Upper lobe of left lung (tissue), 6 donors: Measurements from ENCODE around the gene PAAF1. TPM values are rescaled to one million over a fixed set of nuclear protein-coding genes. Genes with fewer than 3 reads are reported as not detected.

ENCODE experiments used
- ATAC-seq, 2 donors: fragments of 200-7000 bp; cut with Tn5 transposase; one replicate each; pipeline ENCODE4 v1.9.1; 2022; ENCODE audit warnings: mild to moderate bottlenecking in 2 of 2, moderate library complexity in 2 of 2; ENCODE audit not compliant: low FRiP score in 2 of 2
- DNase-seq, 2 donors: peaks; one replicate each; pipeline ENCODE4 v3.0.0-alpha.2; 2019 to 2020
- H3K27ac ChIP-seq, 4 donors: fragments of 200-600 bp; sonication (generic); one replicate each; pipeline ENCODE4 v1.5.1; 2016 to 2019
- H3K27me3 ChIP-seq, 4 donors: fragments of 200-600 bp; sonication (generic); one replicate each; pipeline ENCODE4 v1.5.1; 2017 to 2019
- H3K36me3 ChIP-seq, 4 donors: fragments of 200-600 bp; sonication (generic); one replicate each; pipeline ENCODE4 v1.5.1; 2016 to 2019
- H3K4me1 ChIP-seq, 4 donors: fragments of 200-600 bp; sonication (generic); one replicate each; pipeline ENCODE4 v1.5.1; 2018 to 2019
- H3K4me3 ChIP-seq, 4 donors: fragments of 200-600 bp; sonication (generic); one replicate each; pipeline ENCODE4 v1.5.1; 2017 to 2019; ENCODE audit warnings: mild to moderate bottlenecking in 2 of 4, moderate library complexity in 1 of 4
- H3K9me3 ChIP-seq, 4 donors: fragments of 200-600 bp; sonication (generic); one replicate each; pipeline ENCODE4 v1.5.1; 2018 to 2019
- EP300 ChIP-seq, 4 donors: sonication (generic); formaldehyde crosslinking; IDR thresholded peaks; one replicate each; pipeline ENCODE4 v1.5.1; 2017; ENCODE audit warnings: antibody characterized with exemption in 4 of 4, control low read depth in 2 of 4
- POLR2A ChIP-seq, 4 donors: fragments of 450-650 bp; IDR thresholded peaks; one replicate each; pipeline ENCODE4 v1.5.1; 2016 to 2017; ENCODE audit warnings: antibody characterized with exemption in 4 of 4, mild to moderate bottlenecking in 2 of 4
- POLR2AphosphoS5 ChIP-seq, 2 donors: sonication (generic); formaldehyde crosslinking; IDR thresholded peaks; one replicate each; pipeline ENCODE4 v1.5.1; 2017; ENCODE audit warnings: antibody characterized with exemption in 2 of 2
- WGBS, 2 donors: methylation state at CpG; one replicate each; pipeline ENCODE4 v1.1.5; 2017 to 2018; 5-methylcytosine and 5-hydroxymethylcytosine counted together
- total RNA-seq, 6 donors: library from RNA; depleted of rRNA in 4 of 6; stranded (reverse); fragments of >200 nt in 4 of 6; gene quantifications; one replicate each; pipeline versions ENCODE4 v1.1.0 to v1.2.1, GENCODE V29; 2016 to 2021
- TF ChIP-seq, protein P1 (sequence below), 6 experiments: fragments of 450-650 bp in 4 of 6; fragments of 200-600 bp in 2 of 6; sonication (generic) in 2 of 6; IDR thresholded peaks; one replicate each; pipeline ENCODE4 v1.5.1; 2016 to 2019; ENCODE audit warnings: antibody characterized with exemption in 6 of 6
- donor health status: DM: no; HTN: no; CAD: no; lungs with moderate emphysema.
- donor health status: DM: no; HTN: yes; CAD: no; lungs with severe emphysema.

Gene PAAF1
- total RNA-seq, 6 donors from 2014 or later, result 8.8 to 58.7 (median 12.6) TPM

DNA sequence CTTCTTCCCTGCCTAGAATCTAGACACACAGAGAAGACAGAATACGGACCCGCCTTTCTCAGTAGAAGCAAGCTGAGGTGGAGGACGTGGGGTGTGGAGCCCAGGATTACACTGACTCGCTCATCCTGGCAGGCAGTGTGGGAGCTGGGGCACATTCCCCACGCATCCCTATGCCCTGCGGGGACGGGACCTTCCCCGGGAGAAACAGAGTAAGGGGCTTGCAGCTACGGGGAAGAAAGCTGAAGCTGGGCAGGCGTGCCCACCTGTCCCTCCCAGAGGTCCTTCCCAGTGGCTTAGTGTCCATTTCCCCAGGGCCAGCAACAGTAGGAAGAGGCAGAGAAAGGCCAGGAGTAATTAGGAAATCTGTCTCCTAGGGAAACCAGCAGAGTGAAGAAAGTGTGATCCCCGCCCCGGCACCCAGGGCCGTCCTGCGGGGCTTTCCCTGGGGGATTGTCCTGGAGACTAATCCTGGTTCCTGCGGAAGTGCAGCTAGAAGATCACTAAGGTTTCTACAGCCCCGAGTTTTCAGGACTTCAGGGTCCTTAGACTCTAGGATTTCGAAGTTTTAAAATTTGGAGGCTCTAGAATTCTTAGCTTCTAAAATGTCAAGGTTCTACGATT, 81.8 kb downstream of the PAAF1 start:
- no peaks in the 10 kb centered on the region for H3K9me3 ChIP-seq
- ATAC-seq, result no peak
- TF ChIP-seq EP300 (IDR thresholded peaks at IDR 0.05), result no peak
- no peak for TF ChIP-seq POLR2AphosphoS5 (IDR thresholded peaks at IDR 0.05)
- TF ChIP-seq, protein P1, sequence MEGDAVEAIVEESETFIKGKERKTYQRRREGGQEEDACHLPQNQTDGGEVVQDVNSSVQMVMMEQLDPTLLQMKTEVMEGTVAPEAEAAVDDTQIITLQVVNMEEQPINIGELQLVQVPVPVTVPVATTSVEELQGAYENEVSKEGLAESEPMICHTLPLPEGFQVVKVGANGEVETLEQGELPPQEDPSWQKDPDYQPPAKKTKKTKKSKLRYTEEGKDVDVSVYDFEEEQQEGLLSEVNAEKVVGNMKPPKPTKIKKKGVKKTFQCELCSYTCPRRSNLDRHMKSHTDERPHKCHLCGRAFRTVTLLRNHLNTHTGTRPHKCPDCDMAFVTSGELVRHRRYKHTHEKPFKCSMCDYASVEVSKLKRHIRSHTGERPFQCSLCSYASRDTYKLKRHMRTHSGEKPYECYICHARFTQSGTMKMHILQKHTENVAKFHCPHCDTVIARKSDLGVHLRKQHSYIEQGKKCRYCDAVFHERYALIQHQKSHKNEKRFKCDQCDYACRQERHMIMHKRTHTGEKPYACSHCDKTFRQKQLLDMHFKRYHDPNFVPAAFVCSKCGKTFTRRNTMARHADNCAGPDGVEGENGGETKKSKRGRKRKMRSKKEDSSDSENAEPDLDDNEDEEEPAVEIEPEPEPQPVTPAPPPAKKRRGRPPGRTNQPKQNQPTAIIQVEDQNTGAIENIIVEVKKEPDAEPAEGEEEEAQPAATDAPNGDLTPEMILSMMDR (IDR thresholded peaks at IDR 0.05), result no peak
- no peak for TF ChIP-seq POLR2A (IDR thresholded peaks at IDR 0.05)
- H3K4me1 ChIP-seq, result no peaks in the 10 kb centered on the region
- no peak for DNase-seq
- 84 to 90% methylated on average over 18 of the region's 18 CpGs for WGBS, 2 donors
- no peak overlapping the region for H3K4me3 ChIP-seq
- H3K36me3 ChIP-seq, result no peaks in the 10 kb centered on the region
- H3K27ac ChIP-seq, result no peak overlapping the region
- H3K27me3 ChIP-seq, result no peaks in the 10 kb centered on the region

DNA sequence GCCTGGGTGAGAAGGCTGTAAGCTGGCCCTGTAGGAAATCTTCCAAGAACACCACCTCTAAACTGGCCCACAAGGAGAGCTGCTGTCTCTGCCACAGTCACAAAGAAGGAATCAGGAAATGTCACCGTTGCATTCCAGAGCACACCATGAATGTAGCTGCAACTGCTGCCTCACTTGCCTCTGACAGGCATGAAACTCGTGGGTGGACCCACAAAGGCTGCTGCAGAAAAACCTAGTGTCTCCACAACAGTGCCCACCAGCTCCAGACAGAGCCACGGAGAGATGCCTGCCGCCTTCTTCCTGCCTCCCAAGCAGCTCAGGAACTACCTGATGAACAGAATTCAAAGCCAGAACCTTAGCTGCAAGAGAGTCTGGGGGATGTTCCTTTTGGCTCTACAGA, 84.5 kb downstream of the PAAF1 start:
- ATAC-seq (no peak), DNase-seq (no peak)
- Histone ChIP-seq H3K9me3 (no peaks in the 10 kb centered on the region), H3K27ac (no peak overlapping the region), H3K36me3 (no peaks in the 10 kb centered on the region), H3K27me3 (no peaks in the 10 kb centered on the region), H3K4me3 (no peak overlapping the region), H3K4me1 (peaks cover 0 to 13% (median 6%) of the 10 kb centered on the region in 4 donors)
- TF ChIP-seq, protein P1 (IDR thresholded peaks at IDR 0.05), result no peak
- TF ChIP-seq POLR2A (IDR thresholded peaks at IDR 0.05), result no peak
- no peak for TF ChIP-seq POLR2AphosphoS5 (IDR thresholded peaks at IDR 0.05)
- no peak for TF ChIP-seq EP300 (IDR thresholded peaks at IDR 0.05)
- 55 to 64% methylated on average over 4 of the region's 4 CpGs for WGBS, 2 donors

GRCh38 chr11:73962101-73962705, 85.4 kb downstream of the PAAF1 start:
- no peak overlapping the region for H3K4me3 ChIP-seq
- H3K36me3 ChIP-seq, result no peaks in the 10 kb centered on the region
- TF ChIP-seq POLR2A (IDR thresholded peaks at IDR 0.05), result no peak
- TF ChIP-seq, protein P1 (IDR thresholded peaks at IDR 0.05), result no peak
- no peak for TF ChIP-seq POLR2AphosphoS5 (IDR thresholded peaks at IDR 0.05)
- no peak for TF ChIP-seq EP300 (IDR thresholded peaks at IDR 0.05)
- no peaks in the 10 kb centered on the region for H3K9me3 ChIP-seq
- no peak overlapping the region for H3K27ac ChIP-seq
- H3K27me3 ChIP-seq, result no peaks in the 10 kb centered on the region
- H3K4me1 ChIP-seq, result peaks cover 0 to 13% (median 6%) of the 10 kb centered on the region in 4 donors
- DNase-seq (no peak), ATAC-seq (no peak)
- WGBS, 2 donors, result 76 to 81% methylated on average over 7 of the region's 7 CpGs

DNA sequence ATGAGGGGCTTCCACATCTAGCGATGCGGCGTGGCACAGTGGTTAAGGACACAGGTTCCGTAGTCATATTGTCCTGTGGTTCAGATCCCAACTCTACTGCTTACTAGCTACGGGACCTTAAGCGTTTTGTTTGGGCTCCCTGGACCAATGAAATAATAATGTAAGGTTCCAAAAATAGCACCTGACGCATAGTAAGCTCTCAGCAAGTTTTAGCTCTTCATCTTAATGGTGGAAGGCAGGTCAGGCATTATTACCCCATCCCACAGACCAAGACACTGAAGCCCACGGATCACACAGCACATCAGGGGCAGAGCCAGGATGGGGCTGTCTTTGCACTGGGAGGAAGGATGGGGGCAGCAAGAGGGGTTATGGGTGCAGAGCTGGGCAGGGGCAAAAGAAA, 87.1 kb downstream of the PAAF1 start:
- no peak for TF ChIP-seq POLR2A (IDR thresholded peaks at IDR 0.05)
- Histone ChIP-seq H3K27ac (no peak overlapping the region), H3K9me3 (no peaks in the 10 kb centered on the region), H3K27me3 (no peaks in the 10 kb centered on the region), H3K36me3 (no peaks in the 10 kb centered on the region), H3K4me3 (no peak overlapping the region), H3K4me1 (peaks cover 0 to 13% (median 6%) of the 10 kb centered on the region in 4 donors)
- WGBS, 2 donors, result 75 to 78% methylated on average over 8 of the region's 8 CpGs
- no peak for DNase-seq
- no peak for ATAC-seq

DNA sequence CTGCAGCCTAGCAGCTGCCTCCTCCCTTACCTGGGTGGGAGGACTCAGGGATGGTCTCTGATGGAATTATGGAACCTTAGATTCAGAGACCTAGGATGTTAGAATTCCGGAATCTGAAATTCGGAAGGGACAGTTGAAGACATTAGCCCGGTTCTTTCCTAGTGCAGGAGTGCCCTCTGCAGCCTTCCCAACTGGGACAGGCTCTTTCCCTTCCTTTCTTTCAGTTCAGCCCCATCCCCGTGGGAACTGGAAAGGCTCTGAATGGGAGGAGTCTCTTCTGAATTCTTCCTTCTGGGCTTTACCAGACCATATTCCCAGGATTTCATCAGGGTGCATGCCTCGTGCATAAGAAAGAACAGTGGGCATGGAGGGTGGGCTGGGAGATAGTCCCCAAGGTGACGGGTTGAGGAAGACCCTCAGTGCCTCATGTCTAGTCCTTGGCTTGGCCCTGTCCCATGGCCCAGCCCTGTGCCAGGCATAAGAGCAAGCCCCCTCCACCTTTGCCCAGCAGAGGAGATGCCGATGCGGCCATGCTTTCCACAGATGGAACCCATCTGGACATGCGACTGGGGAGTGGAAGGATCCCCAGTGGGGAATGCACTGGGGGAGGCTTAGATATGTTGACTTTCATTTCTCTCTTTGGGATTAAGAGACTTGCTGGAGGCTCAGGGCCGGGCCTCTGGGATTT, 88.4 kb downstream of the PAAF1 start:
- WGBS, 2 donors, result 65 to 68% methylated on average over 9 to 10 of the region's 10 CpGs
- Histone ChIP-seq H3K9me3 (no peaks in the 10 kb centered on the region), H3K4me3 (no peak overlapping the region), H3K4me1 (peaks cover 0 to 13% (median 6%) of the 10 kb centered on the region in 4 donors), H3K36me3 (no peaks in the 10 kb centered on the region), H3K27ac (no peak overlapping the region), H3K27me3 (no peaks in the 10 kb centered on the region)
- DNase-seq (no peak), ATAC-seq (no peak)
- TF ChIP-seq POLR2A (IDR thresholded peaks at IDR 0.05) (no peak), POLR2AphosphoS5 (IDR thresholded peaks at IDR 0.05) (no peak), EP300 (IDR thresholded peaks at IDR 0.05) (no peak)
- TF ChIP-seq, protein P1 (IDR thresholded peaks at IDR 0.05), result no peak
